Bone marrow (tissue), 2 donors: ENCODE data around the gene HBE1.
"Not testable (repeated sequence)": the region's sequence is repeated elsewhere in the genome, so short reads cannot be mapped to it uniquely, and the experiment has no call there.

ENCODE experiments used
- DNase-seq, 2 donors: peaks; one replicate each; lab custom pipeline; 2025; lab: John Stamatoyannopoulos, UW

Gene HBE1

DNA sequence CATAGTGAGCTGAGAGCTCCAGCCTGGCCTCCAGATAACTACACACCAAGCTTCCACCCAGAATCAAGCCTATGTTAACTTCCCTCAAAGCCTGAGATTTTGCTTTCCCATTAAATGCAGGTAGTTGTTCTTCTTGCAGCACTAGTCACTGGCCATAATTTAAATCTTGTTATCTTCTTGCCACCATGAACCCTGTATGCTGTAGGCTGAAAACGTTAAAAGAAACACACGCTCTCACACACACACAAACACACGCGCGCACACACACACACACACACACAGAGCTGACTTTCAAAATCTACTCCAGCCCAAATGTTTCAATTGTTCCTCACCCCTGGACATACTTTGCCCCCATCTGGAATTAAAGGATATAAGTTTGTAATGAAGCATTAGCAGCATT is 16.3 kb downstream of the HBE1 start:
- not testable (repeated sequence) for DNase-seq

DNA sequence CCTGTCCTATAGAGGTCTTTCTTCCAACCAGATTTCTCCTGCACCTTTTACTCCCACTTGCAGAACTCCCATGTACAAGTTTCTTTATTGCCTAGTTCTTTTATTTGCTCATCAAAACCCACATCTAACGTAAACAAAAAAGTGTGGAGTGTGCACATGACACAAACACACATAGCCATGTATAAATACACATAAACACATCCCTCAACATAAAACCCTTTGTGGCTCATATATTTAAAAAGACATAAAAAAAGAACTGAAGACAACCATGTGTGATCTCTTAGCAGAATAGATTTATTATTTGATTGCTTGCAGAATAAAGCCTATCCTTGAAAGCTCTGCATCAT is 16.9 kb downstream of the HBE1 start:
- DNase-seq = no peak

DNA sequence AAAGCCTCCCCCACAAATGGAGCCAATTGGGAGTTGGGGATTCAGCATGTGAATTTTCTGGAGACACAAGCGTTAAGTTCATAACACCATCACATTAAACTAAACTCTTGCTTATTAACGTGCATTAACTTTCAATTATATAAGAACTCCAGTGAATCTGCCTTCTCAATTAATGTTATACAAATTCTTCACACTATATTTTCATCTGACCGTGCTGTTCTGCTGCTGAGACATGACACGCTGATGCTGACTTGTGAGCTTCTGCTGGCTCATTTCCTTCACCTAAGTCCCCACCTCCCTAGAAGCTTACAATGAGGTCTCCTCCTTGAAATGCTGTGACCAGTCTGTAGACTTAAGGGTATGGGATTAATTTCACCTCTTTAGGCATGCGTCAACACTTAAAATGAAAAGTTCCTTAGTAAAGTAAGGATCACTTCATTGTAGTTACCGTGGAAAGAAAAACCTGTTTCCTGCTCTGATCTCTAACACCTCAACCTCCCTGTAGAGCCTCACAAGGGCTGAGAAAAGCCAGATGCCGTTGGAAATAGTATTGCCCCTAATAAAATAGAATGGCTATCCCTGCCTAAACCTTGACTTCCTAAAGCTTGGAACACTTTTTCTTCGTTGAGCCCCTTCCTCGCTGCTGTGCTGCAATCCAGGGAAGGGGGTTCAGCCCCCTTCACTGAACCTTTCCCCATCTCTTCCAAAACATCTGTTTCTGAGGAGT is 17.4 kb downstream of the HBE1 start:
- DNase-seq = no peak

DNA sequence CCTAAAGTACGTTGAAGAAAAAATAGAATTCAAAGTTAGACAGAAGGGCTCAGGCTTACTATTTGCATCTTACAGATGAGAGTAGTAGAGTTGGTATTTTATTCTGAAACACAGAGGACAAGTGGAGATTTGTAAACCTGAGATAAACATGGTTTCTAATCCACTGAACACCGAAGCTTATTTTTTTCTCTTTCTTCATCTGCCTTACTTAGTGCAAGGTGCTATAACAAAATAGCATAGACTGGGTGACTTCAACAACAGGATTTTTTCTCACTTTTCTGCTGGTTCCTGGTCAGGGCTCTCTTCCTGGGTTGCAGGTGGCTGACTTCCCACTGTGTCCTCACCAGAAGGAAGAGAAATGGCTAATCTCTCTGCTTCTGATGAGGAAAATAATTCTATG is 18.0 kb downstream of the HBE1 start:
- no peak for DNase-seq

DNA sequence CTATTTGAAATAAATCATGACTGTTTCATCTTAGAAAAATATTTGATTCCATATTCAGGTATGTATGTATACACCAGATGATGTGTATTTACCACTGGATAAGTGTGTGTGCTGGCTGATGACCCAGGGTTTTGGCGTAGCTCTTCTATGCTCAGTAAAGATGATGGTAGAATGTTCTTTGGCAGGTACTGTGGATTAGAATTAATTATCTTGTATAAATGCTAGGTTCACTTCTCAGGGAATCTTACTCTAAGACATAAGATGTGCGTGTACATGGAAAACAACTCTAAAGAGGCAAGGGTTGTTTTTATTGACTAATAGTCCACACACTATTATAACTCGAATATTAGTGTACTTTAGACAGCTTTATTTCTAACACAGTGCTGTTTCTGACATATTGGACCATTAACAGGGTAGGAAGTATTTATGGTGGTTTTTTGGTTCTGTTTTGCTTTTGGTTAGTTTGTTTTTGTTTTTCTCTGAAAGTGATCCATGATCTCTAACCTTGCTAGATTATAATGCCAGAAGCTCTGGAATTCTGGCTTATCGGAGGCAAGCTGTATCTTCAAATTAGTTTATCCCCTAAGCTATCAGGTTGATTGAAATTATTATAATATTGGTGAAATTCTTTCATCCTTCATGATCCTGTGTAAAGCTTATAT is 19.1 kb downstream of the HBE1 start:
- DNase-seq = no peak

DNA sequence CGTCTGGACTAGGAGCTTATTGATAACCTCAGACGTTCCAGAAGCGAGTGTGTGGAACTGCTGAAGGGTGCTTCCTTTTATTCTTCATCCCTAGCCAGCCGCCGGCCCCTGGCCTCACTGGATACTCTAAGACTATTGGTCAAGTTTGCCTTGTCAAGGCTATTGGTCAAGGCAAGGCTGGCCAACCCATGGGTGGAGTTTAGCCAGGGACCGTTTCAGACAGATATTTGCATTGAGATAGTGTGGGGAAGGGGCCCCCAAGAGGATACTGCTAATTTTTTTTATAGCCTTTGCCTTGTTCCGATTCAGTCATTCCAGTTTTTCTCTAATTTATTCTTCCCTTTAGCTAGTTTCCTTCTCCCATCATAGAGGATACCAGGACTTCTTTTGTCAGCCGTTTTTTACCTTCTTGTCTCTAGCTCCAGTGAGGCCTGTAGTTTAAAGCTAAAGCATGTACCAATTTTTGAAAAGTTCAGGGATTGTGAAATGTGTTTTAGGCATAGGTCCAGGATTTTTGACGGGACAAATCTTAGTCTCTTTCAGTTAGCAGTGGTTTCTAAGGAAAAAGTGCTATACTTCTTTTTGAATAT is 19.8 kb downstream of the HBE1 start, which contains the start of gene HBG1:
HBG1 (minus strand) TSS at position 51 of the 590 bp plus-strand sequence. CDS start 53 bp downstream, outside the sequence.
- not testable (repeated sequence) for DNase-seq

DNA sequence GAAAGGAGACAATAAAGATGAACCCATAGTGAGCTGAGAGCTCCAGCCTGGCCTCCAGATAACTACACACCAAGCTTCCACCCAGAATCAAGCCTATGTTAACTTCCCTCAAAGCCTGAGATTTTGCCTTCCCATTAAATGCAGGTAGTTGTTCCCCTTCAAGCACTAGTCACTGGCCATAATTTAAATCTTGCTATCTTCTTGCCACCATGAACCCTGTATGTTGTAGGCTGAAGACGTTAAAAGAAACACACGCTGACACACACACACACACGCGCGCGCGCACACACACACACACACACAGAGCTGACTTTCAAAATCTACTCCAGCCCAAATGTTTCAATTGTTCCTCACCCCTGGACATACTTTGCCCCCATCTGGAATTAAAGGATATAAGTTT is 21.2 kb downstream of the HBE1 start:
- not testable (repeated sequence) for DNase-seq

DNA sequence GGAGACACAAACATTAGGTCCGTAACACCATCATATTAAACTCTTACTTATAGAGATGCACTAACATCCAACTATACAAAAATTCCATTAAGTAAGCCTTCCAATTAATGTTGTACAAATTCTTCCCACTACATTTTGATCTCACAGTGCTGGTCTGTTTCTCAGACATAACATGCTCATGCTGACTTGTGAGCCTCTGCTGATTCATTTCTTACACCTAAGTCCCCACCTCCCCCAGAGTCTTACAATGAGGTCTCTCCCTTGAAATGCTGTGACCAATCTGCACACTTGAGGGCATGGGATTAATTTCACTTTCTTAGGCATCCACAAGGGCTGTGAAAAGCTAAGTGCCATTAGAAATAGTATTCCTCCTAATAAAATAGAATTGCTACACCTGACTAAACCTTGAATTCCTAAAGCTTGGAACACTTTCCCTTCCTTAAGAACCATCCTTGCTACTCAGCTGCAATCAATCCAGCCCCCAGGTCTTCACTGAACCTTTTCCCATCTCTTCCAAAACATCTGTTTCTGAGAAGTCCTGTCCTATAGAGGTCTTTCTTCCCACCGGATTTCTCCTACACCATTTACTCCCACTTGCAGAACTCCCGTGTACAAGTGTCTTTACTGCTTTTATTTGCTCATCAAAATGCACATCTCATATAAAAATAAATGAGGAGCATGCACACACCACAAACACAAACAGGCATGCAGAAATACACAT is 22.1 kb downstream of the HBE1 start:
- DNase-seq = no peak

DNA sequence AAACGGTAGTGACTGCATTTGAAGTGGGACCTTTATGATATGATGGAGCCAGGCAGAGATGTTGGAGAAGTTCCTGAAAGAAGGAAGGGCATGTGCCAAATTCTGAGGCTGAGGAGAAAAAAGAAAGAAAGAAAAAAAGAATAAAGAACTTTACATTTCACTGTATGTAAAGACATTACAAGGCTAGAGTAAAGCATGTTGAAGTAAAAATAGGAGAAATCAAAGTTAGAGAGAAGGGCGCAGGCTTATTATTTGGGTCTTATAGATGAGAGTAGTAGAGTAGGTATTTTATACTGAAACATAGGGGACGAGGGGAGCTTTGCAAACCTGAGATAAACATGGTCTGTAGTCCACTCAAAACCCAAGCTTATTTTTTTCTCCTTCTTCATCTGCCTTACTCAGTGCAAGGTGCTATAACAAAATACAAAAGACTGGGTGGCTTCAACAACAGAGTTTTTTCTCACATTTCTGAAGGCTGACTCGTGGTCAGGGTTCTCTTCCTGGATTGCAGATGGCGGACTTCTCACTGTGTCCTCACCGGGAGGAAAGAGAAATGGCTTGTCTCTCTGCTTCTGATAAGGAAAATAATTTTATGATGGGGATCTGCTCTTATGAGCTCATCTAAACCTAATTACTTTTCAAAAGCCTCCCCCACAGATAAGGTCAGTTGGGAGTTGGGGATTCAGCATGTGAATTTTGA is 22.8 kb downstream of the HBE1 start:
- DNase-seq = no peak

DNA sequence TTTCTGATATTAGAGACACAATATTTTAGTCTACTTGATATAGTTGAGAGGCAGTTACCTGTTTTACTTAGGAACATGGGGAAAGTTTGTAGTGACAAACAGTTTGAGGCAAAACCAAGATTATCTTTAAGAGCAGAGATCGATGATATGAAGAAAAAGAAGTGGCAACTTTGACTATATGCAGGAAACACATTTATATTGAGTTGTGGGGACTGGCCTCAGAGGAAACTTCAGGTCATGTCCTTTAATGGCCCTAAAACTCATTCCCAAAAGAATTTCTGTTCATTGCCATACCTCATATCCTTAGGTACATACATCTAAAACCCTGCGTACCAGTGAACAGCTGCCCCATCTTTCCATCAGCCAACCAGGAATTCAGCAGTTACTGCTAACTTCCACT is 24.6 kb downstream of the HBE1 start:
- no peak for DNase-seq

DNA sequence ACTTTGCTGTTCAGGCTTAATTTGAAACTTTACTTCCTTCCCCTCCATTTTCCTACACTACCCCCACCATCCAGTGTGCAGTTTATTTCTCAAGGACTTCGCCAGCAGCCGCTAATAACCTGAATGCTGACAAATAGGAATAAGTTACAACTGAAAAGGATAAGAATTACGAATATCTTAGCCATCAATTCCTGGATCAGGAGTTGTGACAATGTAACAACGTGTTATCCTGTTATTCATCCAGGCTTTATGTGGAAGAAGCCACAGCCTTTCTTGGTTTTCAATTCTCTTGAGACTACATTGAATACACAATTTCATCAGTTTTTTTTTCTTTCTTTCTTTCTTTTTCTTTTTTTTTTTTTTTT is 25.9 kb downstream of the HBE1 start:
- DNase-seq = no peak

DNA sequence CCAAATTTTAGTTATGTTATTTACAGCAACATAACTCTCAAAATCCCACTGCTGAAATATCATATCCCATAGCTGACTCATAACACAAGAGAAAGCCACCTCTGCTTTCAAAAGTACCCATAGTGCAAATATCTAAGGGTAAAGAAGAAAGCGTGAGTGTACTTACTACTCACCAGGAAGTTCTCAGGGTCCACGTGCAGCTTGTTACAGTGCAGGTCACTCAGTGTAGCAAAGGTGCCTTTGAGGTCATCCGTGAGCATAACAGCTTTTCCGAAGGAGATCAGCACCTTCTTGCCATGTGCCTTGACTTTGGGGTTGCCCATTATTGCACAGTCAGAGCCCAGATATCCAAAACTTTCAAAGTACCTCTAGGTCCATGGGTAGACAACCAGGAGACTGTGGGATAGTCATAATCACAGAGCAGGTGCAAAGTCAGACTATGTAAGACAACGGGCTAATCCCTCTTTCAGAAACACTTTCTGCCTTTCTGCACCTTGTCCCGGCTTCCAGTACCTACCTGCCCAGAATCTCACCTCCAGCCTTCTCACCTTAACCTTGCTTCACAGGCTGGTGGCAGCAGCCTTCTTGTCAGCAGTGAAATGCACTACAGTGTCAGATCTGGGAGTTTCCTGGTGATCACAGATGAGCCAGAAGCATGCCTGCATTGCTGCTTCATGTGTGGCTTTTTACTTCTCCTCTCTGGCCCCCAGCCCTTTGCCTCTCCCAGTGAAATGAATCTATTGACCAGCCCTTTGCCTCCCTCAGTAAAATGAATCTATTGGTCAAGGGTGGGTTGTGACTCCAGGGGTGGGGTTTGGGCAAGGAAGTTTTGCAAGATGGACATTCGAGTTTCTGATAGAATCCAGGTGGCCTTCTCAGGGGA is 26.6 kb downstream of the HBE1 start:
- DNase-seq = no peak

DNA sequence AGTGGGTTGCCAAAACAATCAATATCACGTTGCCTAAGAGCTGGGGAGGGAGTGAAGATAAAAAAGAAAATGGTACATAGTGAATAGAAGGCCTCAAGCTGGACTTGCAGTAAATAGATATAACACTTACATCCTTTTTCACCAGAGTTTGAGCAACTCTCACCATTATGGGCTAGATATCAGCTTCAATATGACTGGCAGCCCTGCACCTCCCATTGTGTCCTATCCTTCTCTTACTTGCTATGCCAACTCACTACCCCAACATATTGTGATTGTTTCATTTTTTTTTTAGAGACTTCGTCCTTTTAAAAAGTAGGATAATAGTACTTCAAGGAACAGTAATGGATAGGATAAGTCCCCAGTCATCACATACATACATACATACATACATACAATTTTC is 27.5 kb downstream of the HBE1 start:
- no peak for DNase-seq

DNA sequence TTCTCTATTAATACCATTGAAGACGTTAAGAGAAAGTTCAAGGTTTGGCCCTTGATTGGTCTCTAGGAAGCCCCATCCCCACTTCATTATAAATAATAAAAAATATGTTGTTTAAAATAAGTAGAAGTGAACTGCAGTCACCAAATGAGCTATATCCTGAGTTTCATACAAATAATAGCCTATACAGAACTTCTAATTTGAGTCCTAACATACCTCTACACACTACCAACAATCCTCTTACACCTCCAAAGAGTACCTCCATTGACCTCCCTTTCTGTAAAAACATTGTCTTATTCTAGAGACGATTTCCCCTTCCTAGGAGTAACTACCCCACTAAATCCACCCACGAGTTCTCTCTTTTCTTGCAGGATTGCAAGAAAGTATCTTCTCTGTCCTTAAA is 28.3 kb downstream of the HBE1 start:
- DNase-seq = no peak

DNA sequence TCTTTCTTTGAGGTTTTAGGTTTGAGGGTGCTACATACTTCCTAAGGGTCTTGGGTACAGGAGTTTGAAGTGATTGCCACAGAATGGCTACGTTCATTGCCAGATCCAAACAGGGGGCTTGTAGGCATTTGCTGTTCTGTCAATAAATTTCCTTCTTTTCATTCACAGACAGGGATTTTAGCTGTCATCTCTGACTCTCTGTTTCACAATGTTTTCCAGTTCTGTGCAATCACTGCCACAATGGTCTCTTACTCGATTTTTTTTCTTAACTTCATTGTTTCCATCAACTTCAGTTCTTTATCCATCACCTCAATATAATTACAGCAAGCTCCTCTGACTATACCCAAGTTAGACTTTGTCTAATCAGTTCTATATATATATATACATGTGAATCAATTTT is 29.3 kb downstream of the HBE1 start:
- no peak for DNase-seq

DNA sequence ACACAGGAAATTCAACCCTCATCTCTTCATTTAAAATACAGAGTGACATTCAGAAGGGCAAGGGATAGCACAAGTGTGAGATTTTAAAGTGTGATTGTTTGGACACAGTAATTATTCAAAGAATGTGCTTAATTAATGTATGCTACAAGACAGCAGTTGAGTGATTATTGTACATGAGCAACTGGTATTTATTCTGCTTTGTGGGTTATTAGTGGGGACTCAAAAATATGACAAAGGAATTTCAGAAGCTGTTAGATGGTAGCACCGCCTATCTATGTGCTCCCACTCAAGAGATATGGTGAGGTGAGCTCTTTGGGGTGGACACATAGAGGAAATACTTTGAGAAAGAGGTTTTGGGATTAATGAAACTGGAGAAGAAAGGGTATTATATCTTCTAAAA is 29.7 kb downstream of the HBE1 start:
- no peak for DNase-seq

DNA sequence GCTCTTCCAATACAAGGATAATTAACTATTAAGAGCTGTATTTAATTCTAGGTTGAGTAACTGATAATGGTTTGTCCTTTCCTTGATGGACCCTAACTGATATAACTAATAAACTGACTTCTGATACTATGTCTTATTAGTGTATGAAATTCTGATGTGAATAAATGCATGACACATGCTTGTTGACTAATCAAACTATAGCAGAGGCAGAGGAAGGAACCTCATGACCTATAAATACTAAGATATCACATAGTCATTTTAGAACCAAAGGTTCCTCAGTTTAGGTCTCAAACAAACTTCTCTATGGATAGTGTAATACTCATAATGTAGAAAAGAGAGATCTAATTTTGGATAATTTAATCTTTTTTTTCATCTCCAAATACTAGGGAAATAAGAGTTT is 30.7 kb downstream of the HBE1 start:
- DNase-seq = no peak

DNA sequence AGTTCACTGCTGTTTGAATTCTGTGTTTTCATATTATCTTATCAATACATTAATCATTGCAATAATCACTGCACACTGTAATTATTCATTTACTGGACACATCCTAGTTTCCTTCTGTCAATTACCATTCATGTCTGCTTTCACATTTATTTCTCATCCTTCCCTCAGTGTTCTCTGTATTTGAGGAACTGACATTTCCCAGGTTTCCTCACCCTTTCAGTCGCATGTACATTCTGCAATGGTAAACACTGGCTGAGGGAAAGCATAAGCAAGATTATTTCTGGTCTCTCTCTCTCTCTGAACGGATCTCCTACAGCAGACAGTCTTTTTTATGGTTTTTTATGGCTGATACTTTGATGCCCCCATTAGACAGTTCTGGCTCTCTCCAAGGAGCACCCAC is 31.3 kb downstream of the HBE1 start:
- no peak for DNase-seq

DNA sequence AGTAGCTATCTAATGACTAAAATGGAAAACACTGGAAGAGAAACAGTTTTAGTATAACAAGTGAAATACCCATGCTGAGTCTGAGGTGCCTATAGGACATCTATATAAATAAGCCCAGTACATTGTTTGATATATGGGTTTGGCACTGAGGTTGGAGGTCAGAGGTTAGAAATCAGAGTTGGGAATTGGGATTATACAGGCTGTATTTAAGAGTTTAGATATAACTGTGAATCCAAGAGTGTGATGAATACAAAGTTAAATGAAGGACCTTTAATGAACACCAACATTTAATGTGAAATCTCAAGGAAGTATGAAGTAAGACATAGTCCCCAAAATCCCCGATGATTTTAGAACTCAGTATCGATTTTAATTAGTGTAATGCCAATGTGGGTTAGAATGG is 32.3 kb downstream of the HBE1 start:
- DNase-seq = no peak

DNA sequence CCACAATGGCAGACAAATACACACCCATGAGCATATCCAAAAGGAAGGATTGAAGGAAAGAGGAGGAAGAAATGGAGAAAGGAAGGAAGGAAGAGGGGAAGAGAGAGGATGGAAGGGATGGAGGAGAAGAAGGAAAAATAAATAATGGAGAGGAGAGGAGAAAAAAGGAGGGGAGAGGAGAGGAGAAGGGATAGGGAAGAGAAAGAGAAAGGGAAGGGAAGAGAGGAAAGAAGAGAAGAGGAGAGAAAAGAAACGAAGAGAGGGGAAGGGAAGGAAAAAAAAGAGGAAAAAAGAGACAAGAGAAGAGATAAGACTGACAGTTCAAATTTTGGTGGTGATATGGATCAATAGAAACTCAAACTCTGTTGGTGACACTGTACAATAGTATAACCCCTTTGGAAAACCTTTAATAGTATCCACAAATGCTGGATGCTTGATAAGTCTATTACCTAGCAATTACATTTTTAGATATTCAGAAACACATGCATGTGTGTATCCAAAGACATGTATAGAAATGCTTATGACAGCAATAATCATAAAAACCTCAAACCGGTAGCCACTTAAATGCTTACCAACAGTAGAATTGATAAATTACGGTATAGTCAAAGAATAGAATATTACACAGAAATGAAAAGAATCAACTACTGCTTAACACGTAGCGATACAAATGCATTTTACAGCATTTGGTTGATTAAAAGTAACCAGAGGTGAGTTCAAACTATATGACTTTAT is 34.2 kb downstream of the HBE1 start:
- DNase-seq = no peak
